Keratinocyte (primary cell): Measurements from ENCODE around the gene SNX14. TPM values are rescaled to one million over a fixed set of nuclear protein-coding genes. Genes with fewer than 3 reads are reported as not detected.

Experiments
- DNase-seq: peaks from one replicate; pipeline ENCODE4 v3.0.0-alpha.2; 2011; ENCODE audit warnings: low read depth, missing footprints, low spot score
- FAIRE-seq: peaks from 2 replicates; lab custom pipeline; 2011; peaks lifted over from hg19 to GRCh38; lab: Jason Lieb, UNC
- H2AFZ ChIP-seq: 2 replicates; pipeline ENCODE4 v1.6.0; 2012; ENCODE audit warnings: low read length, control low read depth, inconsistent platforms; ENCODE audit not compliant: control insufficient read depth
- H3K27ac ChIP-seq: 2 replicates; pipeline ENCODE4 v1.5.1; 2011; ENCODE audit warnings: low read length; ENCODE audit not compliant: control insufficient read depth, insufficient read depth
- H3K27me3 ChIP-seq: 3 replicates; pipeline ENCODE4 v1.6.0; 2011; ENCODE audit warnings: low read length; ENCODE audit not compliant: control insufficient read depth, insufficient read depth; ENCODE audit errors: extremely low read depth
- H3K36me3 ChIP-seq, 2 experiments: 2 replicates in 1 of 2; 3 replicates in 1 of 2; pipeline ENCODE4 v1.5.1; 2011; ENCODE audit warnings: low read length in 2 of 2, mild to moderate bottlenecking in 1 of 2; ENCODE audit not compliant: control insufficient read depth in 2 of 2, insufficient read depth in 2 of 2; ENCODE audit errors: extremely low read depth in 1 of 2
- H3K4me1 ChIP-seq: 3 replicates; pipeline ENCODE4 v1.5.1; 2011; ENCODE audit warnings: low read length; ENCODE audit not compliant: control insufficient read depth, insufficient read depth; ENCODE audit errors: extremely low read depth
- H3K4me2 ChIP-seq: 3 replicates; pipeline ENCODE4 v1.6.0; 2011; ENCODE audit warnings: low read depth, low read length; ENCODE audit not compliant: control insufficient read depth, insufficient read depth; ENCODE audit errors: extremely low read depth
- H3K4me3 ChIP-seq, 3 experiments: fragments of 200-600 bp in 1 of 3; sonication (generic) in 1 of 3; 2 replicates in 2 of 3; 3 replicates in 1 of 3; pipeline ENCODE4 v1.5.1; 2011 to 2016; ENCODE audit warnings: low read length in 3 of 3, mild to moderate bottlenecking in 3 of 3, control low read depth in 2 of 3, inconsistent platforms in 1 of 3, low read depth in 1 of 3, mixed read lengths in 1 of 3, mixed run types in 1 of 3, moderate library complexity in 1 of 3; ENCODE audit not compliant: control insufficient read depth in 2 of 3, insufficient read depth in 2 of 3; ENCODE audit errors: extremely low read depth in 1 of 3
- H3K79me2 ChIP-seq: 2 replicates; pipeline ENCODE4 v1.6.0; 2012; ENCODE audit warnings: low read length; ENCODE audit not compliant: control insufficient read depth, insufficient read depth
- H3K9ac ChIP-seq: 3 replicates; pipeline ENCODE4 v1.6.0; 2011; ENCODE audit warnings: low read length; ENCODE audit not compliant: control insufficient read depth, insufficient read depth; ENCODE audit errors: extremely low read depth
- H3K9me1 ChIP-seq: 3 replicates; pipeline ENCODE4 v1.6.0; 2011; ENCODE audit warnings: low read length; ENCODE audit not compliant: control insufficient read depth, insufficient read depth; ENCODE audit errors: extremely low read depth
- H3K9me3 ChIP-seq: 2 replicates; pipeline ENCODE4 v1.5.1; 2012; ENCODE audit warnings: low read depth, low read length; ENCODE audit not compliant: control insufficient read depth
- H4K20me1 ChIP-seq: 3 replicates; pipeline ENCODE4 v1.6.0; 2011; ENCODE audit warnings: low read length; ENCODE audit not compliant: control insufficient read depth, insufficient read depth; ENCODE audit errors: extremely low read depth
- EZH2 ChIP-seq: IDR thresholded peaks from one replicate; pipeline ENCODE4 v1.6.1; 2012; ENCODE audit warnings: inconsistent platforms, mild to moderate bottlenecking, low read length, moderate library complexity
- dilution Hi-C: fragments of 300-500 bp; cut with MboI; formaldehyde crosslinking; loops from one replicate; pipeline ENCODE4 v1.7.0; 2020; ENCODE audit warnings: low sequenced_read_pairs; ENCODE audit not compliant: extremely low pct_ligation_motif_present
- polyA plus RNA-seq, 5 experiments: library from polyadenylated mRNA; depleted of rRNA in 3 of 5; stranded (reverse) in 3 of 5; stranded (forward) in 1 of 5; unstranded in 1 of 5; fragments of >200 nt; gene quantifications; 1 replicate in 1 of 5; 2 replicates in 3 of 5; 3 replicates in 1 of 5; pipeline versions ENCODE4 v1.2.1 to v1.2.3, GENCODE V29; 2011 to 2012; ENCODE audit warnings: missing spikeins in 2 of 5, low read depth in 1 of 5, low replicate concordance in 1 of 5
- TF ChIP-seq, protein P1 (sequence below), 3 experiments: IDR thresholded peaks in 1 of 3; conservative IDR thresholded peaks in 1 of 3; optimal IDR thresholded peaks in 1 of 3; 2 replicates in 2 of 3; 3 replicates in 1 of 3; pipeline versions ENCODE3 to v1.5.1; 2011; ENCODE audit warnings: low read length in 3 of 3, mild to moderate bottlenecking in 3 of 3, moderate library complexity in 2 of 3, control low read depth in 1 of 3, inconsistent platforms in 1 of 3; ENCODE audit not compliant: insufficient read depth in 2 of 3; ENCODE audit errors: extremely low read depth in 1 of 3

SNX14 gene
- polyA plus RNA-seq, 1 donor (not counting 4 experiments of a cell fraction or from before 2014, with no cell fraction given) = 97.5 TPM

- FAIRE-seq = no peak
Observed at GRCh38 chr6:85561750-85562357, 31.8 kb downstream of the SNX14 start.

DNA sequence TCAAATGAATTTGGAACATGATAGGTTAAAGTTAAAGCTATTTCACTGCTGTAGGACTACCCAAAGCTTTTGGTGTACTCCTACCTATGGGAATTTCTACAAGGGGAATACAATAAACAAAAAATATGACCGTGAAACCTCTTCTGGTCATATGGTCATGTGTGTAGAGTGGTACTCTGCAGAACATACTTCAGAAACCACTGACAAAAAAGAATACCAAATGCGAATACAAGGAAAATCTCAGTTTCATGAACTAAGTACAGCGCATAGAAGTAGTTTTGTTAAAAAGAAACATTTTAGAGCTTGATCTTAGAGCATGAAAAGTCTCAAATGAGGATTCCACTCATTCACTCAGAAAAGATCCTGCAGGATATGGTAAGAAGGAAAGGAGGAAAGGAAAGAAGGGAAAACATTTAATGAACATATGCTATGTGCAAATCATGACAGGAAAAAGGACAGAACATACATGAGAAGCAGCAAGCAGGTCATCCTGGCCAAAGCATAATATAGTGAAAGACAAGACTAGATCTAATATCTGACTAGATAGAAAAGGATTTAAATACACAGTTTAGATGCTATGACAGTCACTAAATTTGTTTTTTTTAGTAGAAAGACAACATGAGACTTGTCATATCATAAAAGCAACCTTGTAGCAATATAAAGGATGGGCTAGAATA, 36.5 kb downstream of the SNX14 start:
- Histone ChIP-seq H4K20me1 (no peaks in the 10 kb centered on the region), H3K4me1 (no peaks in the 10 kb centered on the region), H3K9me3 (no peaks in the 10 kb centered on the region), H3K4me2 (no peak overlapping the region), H3K9me1 (no peaks in the 10 kb centered on the region), H3K4me3 (no peak overlapping the region), H3K36me3 (peaks cover 0 to 2% of the 10 kb centered on the region in 2 experiments), H3K79me2 (no peaks in the 10 kb centered on the region), H3K9ac (no peak overlapping the region), H3K27me3 (no peaks in the 10 kb centered on the region), H2AFZ (no peak overlapping the region), H3K27ac (no peak overlapping the region)
- no peak for DNase-seq
- TF ChIP-seq EZH2 = no peak
- TF ChIP-seq, protein P1, sequence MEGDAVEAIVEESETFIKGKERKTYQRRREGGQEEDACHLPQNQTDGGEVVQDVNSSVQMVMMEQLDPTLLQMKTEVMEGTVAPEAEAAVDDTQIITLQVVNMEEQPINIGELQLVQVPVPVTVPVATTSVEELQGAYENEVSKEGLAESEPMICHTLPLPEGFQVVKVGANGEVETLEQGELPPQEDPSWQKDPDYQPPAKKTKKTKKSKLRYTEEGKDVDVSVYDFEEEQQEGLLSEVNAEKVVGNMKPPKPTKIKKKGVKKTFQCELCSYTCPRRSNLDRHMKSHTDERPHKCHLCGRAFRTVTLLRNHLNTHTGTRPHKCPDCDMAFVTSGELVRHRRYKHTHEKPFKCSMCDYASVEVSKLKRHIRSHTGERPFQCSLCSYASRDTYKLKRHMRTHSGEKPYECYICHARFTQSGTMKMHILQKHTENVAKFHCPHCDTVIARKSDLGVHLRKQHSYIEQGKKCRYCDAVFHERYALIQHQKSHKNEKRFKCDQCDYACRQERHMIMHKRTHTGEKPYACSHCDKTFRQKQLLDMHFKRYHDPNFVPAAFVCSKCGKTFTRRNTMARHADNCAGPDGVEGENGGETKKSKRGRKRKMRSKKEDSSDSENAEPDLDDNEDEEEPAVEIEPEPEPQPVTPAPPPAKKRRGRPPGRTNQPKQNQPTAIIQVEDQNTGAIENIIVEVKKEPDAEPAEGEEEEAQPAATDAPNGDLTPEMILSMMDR (optimal IDR thresholded peaks at IDR 0.05 in 1 of 3, IDR thresholded peaks at IDR 0.05 in 1 of 3, conservative IDR thresholded peaks at IDR 0.05 in 1 of 3; ENCODE audit: extremely low read depth in 1 of 3, insufficient read depth in 2 of 3, low read length in 3 of 3) = no peak
- no peak for FAIRE-seq
- dilution Hi-C loops = no loop called here

More at GRCh38 chr6:85561750-85562357, 31.8 kb downstream of the SNX14 start:
- H2AFZ ChIP-seq = no peak overlapping the region
- no peak overlapping the region for H3K9ac ChIP-seq
- no peaks in the 10 kb centered on the region for H3K9me3 ChIP-seq
- H3K4me1 ChIP-seq = no peaks in the 10 kb centered on the region
- no peak overlapping the region for H3K4me2 ChIP-seq
- TF ChIP-seq, protein P1 (optimal IDR thresholded peaks at IDR 0.05 in 1 of 3, IDR thresholded peaks at IDR 0.05 in 1 of 3, conservative IDR thresholded peaks at IDR 0.05 in 1 of 3; ENCODE audit: extremely low read depth in 1 of 3, insufficient read depth in 2 of 3, low read length in 3 of 3) = no peak
- no peak for TF ChIP-seq EZH2
- dilution Hi-C loops = no loop called here
- H3K79me2 ChIP-seq = no peaks in the 10 kb centered on the region
- H3K27ac ChIP-seq = no peak overlapping the region
- DNase-seq = no peak
- H3K27me3 ChIP-seq = no peaks in the 10 kb centered on the region
- H3K36me3 ChIP-seq = peaks cover 0 to 3% of the 10 kb centered on the region in 2 experiments
- H3K4me3 ChIP-seq = no peak overlapping the region
- H3K9me1 ChIP-seq = no peaks in the 10 kb centered on the region
- H4K20me1 ChIP-seq = no peaks in the 10 kb centered on the region
